HCT116 (cell line): ENCODE results near the gene GRID2IP. TPM values are rescaled to one million over a fixed set of nuclear protein-coding genes. Genes with fewer than 3 reads are reported as not detected.

Experiments
- ATAC-seq: fragments of 200-7000 bp; cut with Tn5 transposase; 2 replicates; pipeline ENCODE4 v1.9.1; 2020; ENCODE audit warnings: mild to moderate bottlenecking, moderate library complexity
- BruUV-seq: library from RNA; stranded (reverse); fragments of 400-500 nt; replicated peaks from 2 replicates; lab custom pipeline; 2021; lab: Mats Ljungman, UMichigan
- CTCF ChIA-PET: fragments of 300-600 bp; sonication (Branson Sonifier 250); formaldehyde crosslinking; loops from one replicate; lab custom pipeline; 2021; ENCODE audit warnings: antibody characterized with exemption; lab: Charles Lee
- POLR2A ChIA-PET: fragments of 300-600, 350-600 bp; sonication (Branson Sonifier 250); formaldehyde crosslinking; loops from one replicate; lab custom pipeline; 2021; ENCODE audit warnings: antibody characterized with exemption; lab: Charles Lee
- RAD21 ChIA-PET, 2 experiments: fragments of 300-600 bp; sonication (Branson Sonifier 250); formaldehyde crosslinking; loops; one replicate each; lab custom pipeline; 2023; ENCODE audit warnings: low total read pairs in 2 of 2; ENCODE audit not compliant: uncharacterized antibody in 2 of 2, unreplicated experiment in 2 of 2, low non-redundant PET in 1 of 2; lab: Charles Lee
- DNase-seq: peaks from one replicate; pipeline ENCODE4 v3.0.0-alpha.2; 2010; ENCODE audit warnings: low read depth, low spot score
- H2AFZ ChIP-seq: fragments of 200-600 bp; shearing (Covaris generic), sonication (generic); 2 replicates; pipeline ENCODE4 v1.6.1; 2017; ENCODE audit warnings: low read depth, mixed run types, mixed read lengths, antibody characterized with exemption, low read length; ENCODE audit not compliant: poor library complexity, severe bottlenecking
- H3K27ac ChIP-seq: 2 replicates; pipeline ENCODE4 v1.5.1; 2012; ENCODE audit warnings: low read depth, low read length
- H3K27me3 ChIP-seq: fragments of 200-600 bp; sonication (generic); 2 replicates; pipeline ENCODE4 v1.6.1; 2016; ENCODE audit warnings: mixed run types, low read length, mixed read lengths; ENCODE audit not compliant: insufficient read depth
- H3K36me3 ChIP-seq, 2 experiments: fragments of 200-500 bp in 1 of 2; fragments of 200-600 bp in 1 of 2; sonication (Bioruptor generic) in 1 of 2; sonication (generic) in 1 of 2; 2 replicates each; pipeline versions ENCODE4 v1.5.1 to v1.6.1; 2014 to 2016; ENCODE audit warnings: low read length in 2 of 2, inconsistent platforms in 1 of 2, mixed read lengths in 1 of 2, mixed run types in 1 of 2; ENCODE audit not compliant: insufficient read depth in 2 of 2, control insufficient read depth in 1 of 2
- H3K4me1 ChIP-seq, 2 experiments: fragments of 200-600 bp in 1 of 2; sonication (generic) in 1 of 2; 2 replicates each; pipeline versions ENCODE4 v1.5.1 to v1.6.1; 2012 to 2017; ENCODE audit warnings: low read length in 2 of 2, inconsistent platforms in 1 of 2, mild to moderate bottlenecking in 1 of 2, mixed read lengths in 1 of 2, mixed run types in 1 of 2, moderate library complexity in 1 of 2; ENCODE audit not compliant: insufficient read depth in 2 of 2, control insufficient read depth in 1 of 2
- H3K4me2 ChIP-seq: fragments of 200-600 bp; sonication (generic); 2 replicates; pipeline ENCODE4 v1.6.1; 2017; ENCODE audit warnings: mixed run types, low read length, mixed read lengths
- H3K4me3 ChIP-seq, 2 experiments: fragments of 200-600 bp in 1 of 2; sonication (generic) in 1 of 2; replicated peaks in 1 of 2; 2 replicates each; pipeline ENCODE4 v1.5.1; 2011 to 2016; ENCODE audit warnings: low read length in 2 of 2, control low read depth in 1 of 2, low read depth in 1 of 2, mild to moderate bottlenecking in 1 of 2, mixed read lengths in 1 of 2, mixed run types in 1 of 2
- H3K79me2 ChIP-seq: fragments of 200-600 bp; sonication (generic); 2 replicates; pipeline ENCODE4 v1.6.1; 2017; ENCODE audit warnings: mild to moderate bottlenecking, mixed run types, low read length, moderate library complexity, mixed read lengths; ENCODE audit not compliant: insufficient read depth
- H3K9ac ChIP-seq: fragments of 200-600 bp; sonication (generic); 2 replicates; pipeline ENCODE4 v1.6.1; 2016; ENCODE audit warnings: low read length, mixed read lengths
- H3K9me2 ChIP-seq: fragments of 200-600 bp; sonication (generic), shearing (Covaris generic); 2 replicates; pipeline ENCODE4 v1.6.1; 2017; ENCODE audit warnings: mixed run types, mild to moderate bottlenecking, moderate library complexity; ENCODE audit not compliant: insufficient read depth
- H3K9me3 ChIP-seq, 2 experiments: fragments of 200-500 bp in 1 of 2; fragments of 200-600 bp in 1 of 2; sonication (Bioruptor generic) in 1 of 2; sonication (generic) in 1 of 2; 2 replicates each; pipeline ENCODE4 v1.6.1; 2014 to 2017; ENCODE audit warnings: low read length in 2 of 2, mixed read lengths in 2 of 2, inconsistent platforms in 1 of 2, low read depth in 1 of 2, mild to moderate bottlenecking in 1 of 2, mixed run types in 1 of 2, moderate library complexity in 1 of 2; ENCODE audit not compliant: control insufficient read depth in 1 of 2, insufficient read depth in 1 of 2
- H4K20me1 ChIP-seq: fragments of 200-600 bp; sonication (generic), shearing (Covaris generic); 2 replicates; pipeline ENCODE4 v1.6.1; 2017; ENCODE audit warnings: mixed run types, mild to moderate bottlenecking, moderate library complexity; ENCODE audit not compliant: insufficient read depth
- EGR1 ChIP-seq: IDR thresholded peaks from 2 replicates; pipeline ENCODE4 v1.6.1; 2012; ENCODE audit warnings: low read depth
- EZH2 ChIP-seq: fragments of 200-600 bp; sonication (generic); IDR thresholded peaks from 2 replicates; pipeline ENCODE4 v1.6.1; 2017; ENCODE audit warnings: antibody characterized with exemption, mixed run types
- FOSL1 ChIP-seq: IDR thresholded peaks from 2 replicates; pipeline ENCODE4 v1.6.1; 2012; ENCODE audit warnings: low read depth
- JUND ChIP-seq: IDR thresholded peaks from 2 replicates; pipeline ENCODE4 v1.6.1; 2012
- RAD21 ChIP-seq: IDR thresholded peaks from 2 replicates; pipeline ENCODE4 v1.6.1; 2012; ENCODE audit warnings: low read depth, mild to moderate bottlenecking
- REST ChIP-seq: IDR thresholded peaks from 2 replicates; pipeline ENCODE4 v1.6.1; 2012; ENCODE audit warnings: low read depth
- SP1 ChIP-seq: IDR thresholded peaks from 2 replicates; pipeline ENCODE4 v1.6.1; 2012; ENCODE audit warnings: low read depth
- YY1 ChIP-seq: IDR thresholded peaks from 2 replicates; pipeline ENCODE4 v1.6.1; 2011; ENCODE audit warnings: low read length, low read depth, moderate library complexity, mild to moderate bottlenecking; ENCODE audit not compliant: insufficient replicate concordance; ENCODE audit errors: extremely low read depth
- ZBTB33 ChIP-seq: IDR thresholded peaks from 2 replicates; pipeline ENCODE4 v1.6.1; 2011; ENCODE audit warnings: mild to moderate bottlenecking, low read length, moderate library complexity; ENCODE audit not compliant: insufficient replicate concordance; ENCODE audit errors: extremely low read depth
- ZFX ChIP-seq: fragments of 450-650 bp; IDR thresholded peaks from 2 replicates; pipeline ENCODE4 v1.6.1; 2017
- intact Hi-C: fragments of 100-400 bp; cut with micrococcal nuclease; formaldehyde crosslinking; loops from 2 replicates; pipeline ENCODE4 v1.10.0; 2022
- total RNA-seq: library from RNA; stranded (reverse); gene quantifications from one replicate; pipeline ENCODE4 v1.2.1, GENCODE V29; 2021; ENCODE audit not compliant: unreplicated experiment

The GRID2IP gene
- total RNA-seq, 1 experiment from 2014 or later: 3.2 TPM

GRCh38 chr7:6504996-6505395 lies 46.3 kb downstream of the GRID2IP start:
- TF ChIP-seq SP1 (no peak), FOSL1 (no peak), RAD21 (no peak), ZBTB33 (no peak), ZFX (no peak), EGR1 (no peak), YY1 (no peak), JUND (no peak)
- Histone ChIP-seq H3K9me2 (no peaks in the 10 kb centered on the region), H3K4me2 (peak overlapping the region; percentile 87; the same call in 1 of the 2 replicates), H3K9me3 (no peaks in the 10 kb centered on the region), H2AFZ (no peak overlapping the region), H3K79me2 (no peaks in the 10 kb centered on the region), H3K27ac (peak overlapping the region; percentile 65; the same call in 1 of the 2 replicates), H3K4me1 (peaks cover 6 to 22% of the 10 kb centered on the region in 2 experiments; a peak in 3 of 4 replicates), H3K4me3 (no peak overlapping the region), H3K27me3 (no peaks in the 10 kb centered on the region), H3K36me3 (no peaks in the 10 kb centered on the region), H4K20me1 (no peaks in the 10 kb centered on the region), H3K9ac (no peak overlapping the region)
- intact Hi-C loops: no loop called here
- no TSS peak for BruUV-seq
- RAD21 ChIA-PET: no interaction called here
- no peak for DNase-seq
- POLR2A ChIA-PET: no interaction called here
- ATAC-seq: no peak
- CTCF ChIA-PET: no interaction called here

GRCh38 chr7:6502886-6503285 lies 48.4 kb downstream of the GRID2IP start:
- peak overlapping the region; percentile 53; the same call in 1 of the 2 replicates for H3K9ac ChIP-seq
- ATAC-seq: no peak
- H3K27me3 ChIP-seq: no peaks in the 10 kb centered on the region

More at GRCh38 chr7:6502886-6503285, 48.4 kb downstream of the GRID2IP start:
- Histone ChIP-seq H3K27ac (no peak overlapping the region), H3K4me1 (peaks cover 6 to 22% of the 10 kb centered on the region in 2 experiments; a peak in 3 of 4 replicates), H4K20me1 (no peaks in the 10 kb centered on the region), H3K79me2 (no peaks in the 10 kb centered on the region), H3K4me3 (peak overlapping the region; percentile 48 to 61), H3K36me3 (no peaks in the 10 kb centered on the region), H3K4me2 (peak overlapping the region; percentile 87), H3K9me2 (no peaks in the 10 kb centered on the region), H3K9me3 (no peaks in the 10 kb centered on the region), H2AFZ (no peak overlapping the region)
- intact Hi-C loops: no loop called here
- POLR2A ChIA-PET: no interaction called here
- RAD21 ChIA-PET: no interaction called here
- no peak for TF ChIP-seq EZH2
- no peak for TF ChIP-seq REST
- no peak for TF ChIP-seq RAD21
- TF ChIP-seq SP1: no peak
- CTCF ChIA-PET: no interaction called here
- BruUV-seq: no TSS peak
- no peak for DNase-seq
